NCI-H748 (cell line): ENCODE results near the gene PERM1.
"Not testable (repeated sequence)": the region's sequence is repeated elsewhere in the genome, so short reads cannot be mapped to it uniquely, and the experiment has no call there.

ENCODE experiments used
- DNase-seq: peaks from one replicate; lab custom pipeline; 2025; ENCODE audit not compliant: unreplicated experiment; lab: John Stamatoyannopoulos, UW

PERM1 gene

GRCh38 chr1:981955-982558 is at the start of gene PERM1:
Gene PERM1, minus strand, starts transcription at chr1:982093. Its CDS starts 1,064 bp downstream, at chr1:981029.
- no peak for DNase-seq

- DNase-seq, result not testable (repeated sequence)
Observed at GRCh38 chr1:1030867-1031658, 49.2 kb upstream of the PERM1 start.

GRCh38 chr1:1027791-1028190 is 45.9 kb upstream of the PERM1 start:
- DNase-seq, result no peak

- no peak for DNase-seq
Observed at GRCh38 chr1:1026599-1027413, 44.9 kb upstream of the PERM1 start.

GRCh38 chr1:1025730-1026129 is 43.8 kb upstream of the PERM1 start:
- DNase-seq, result no peak

- DNase-seq, result no peak
Observed at GRCh38 chr1:1024771-1025699, 43.1 kb upstream of the PERM1 start.

GRCh38 chr1:1024149-1024770 is 42.4 kb upstream of the PERM1 start:
- no peak for DNase-seq

GRCh38 chr1:1023700-1024099 is 41.8 kb upstream of the PERM1 start:
- DNase-seq, result no peak

GRCh38 chr1:1022302-1023009 is 40.6 kb upstream of the PERM1 start:
- peak; percentile 13 for DNase-seq

- DNase-seq, result no peak
Observed at GRCh38 chr1:1021920-1022259, 40.0 kb upstream of the PERM1 start.

GRCh38 chr1:1021010-1021919 is 39.4 kb upstream of the PERM1 start:
- peak; percentile 66 for DNase-seq

GRCh38 chr1:1020415-1021009 is 38.6 kb upstream of the PERM1 start:
- DNase-seq, result peak; percentile 32

GRCh38 chr1:1020000-1020404 is 38.1 kb upstream of the PERM1 start, which contains the start of gene AGRN:
Gene AGRN, plus strand, starts transcription at chr1:1020120. Its CDS starts 53 bp downstream, at chr1:1020173.
- DNase-seq, result peak; percentile 32

- DNase-seq, result peak; percentile 71
Observed at GRCh38 chr1:1019122-1019999, 37.5 kb upstream of the PERM1 start.

- DNase-seq, result not testable (repeated sequence)
Observed at GRCh38 chr1:1018321-1018685, 36.4 kb upstream of the PERM1 start.

GRCh38 chr1:1017397-1018320 is 35.8 kb upstream of the PERM1 start:
- DNase-seq, result peak; percentile 11
